ENCODE data around the gene KCNE3. TPM values are rescaled to one million over a fixed set of nuclear protein-coding genes. Genes with fewer than 3 reads are reported as not detected.

The KCNE3 gene
- total and polyA plus RNA-seq, 9 donors = 3.1 to 19.9 (median 16.0) TPM

GRCh38 chr11:74470526-74470925, 3.2 kb upstream of the KCNE3 start:
- 56 to 73% (median 67%) methylated on average over 2 of the region's 2 CpGs for WGBS, 3 donors
- Histone ChIP-seq H3K4me3 (no peak overlapping the region), H3K4me1 (ENCODE audit: insufficient read depth) (peaks cover 15% of the 10 kb centered on the region), H3K36me3 (no peaks in the 10 kb centered on the region), H3K9me3 (no peaks in the 10 kb centered on the region), H3K27ac (no peak overlapping the region), H3K27me3 (no peaks in the 10 kb centered on the region)
- intact Hi-C loops (cut with DNase I) = no loop called here
- TF ChIP-seq, protein P1, sequence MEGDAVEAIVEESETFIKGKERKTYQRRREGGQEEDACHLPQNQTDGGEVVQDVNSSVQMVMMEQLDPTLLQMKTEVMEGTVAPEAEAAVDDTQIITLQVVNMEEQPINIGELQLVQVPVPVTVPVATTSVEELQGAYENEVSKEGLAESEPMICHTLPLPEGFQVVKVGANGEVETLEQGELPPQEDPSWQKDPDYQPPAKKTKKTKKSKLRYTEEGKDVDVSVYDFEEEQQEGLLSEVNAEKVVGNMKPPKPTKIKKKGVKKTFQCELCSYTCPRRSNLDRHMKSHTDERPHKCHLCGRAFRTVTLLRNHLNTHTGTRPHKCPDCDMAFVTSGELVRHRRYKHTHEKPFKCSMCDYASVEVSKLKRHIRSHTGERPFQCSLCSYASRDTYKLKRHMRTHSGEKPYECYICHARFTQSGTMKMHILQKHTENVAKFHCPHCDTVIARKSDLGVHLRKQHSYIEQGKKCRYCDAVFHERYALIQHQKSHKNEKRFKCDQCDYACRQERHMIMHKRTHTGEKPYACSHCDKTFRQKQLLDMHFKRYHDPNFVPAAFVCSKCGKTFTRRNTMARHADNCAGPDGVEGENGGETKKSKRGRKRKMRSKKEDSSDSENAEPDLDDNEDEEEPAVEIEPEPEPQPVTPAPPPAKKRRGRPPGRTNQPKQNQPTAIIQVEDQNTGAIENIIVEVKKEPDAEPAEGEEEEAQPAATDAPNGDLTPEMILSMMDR (IDR thresholded peaks at IDR 0.05) = no peak
- TF ChIP-seq POLR2A (IDR thresholded peaks at IDR 0.05) (no peak), EP300 (IDR thresholded peaks at IDR 0.05) (no peak)
- DNase-seq = peak in 1 of 5 donors; percentile 37

DNA sequence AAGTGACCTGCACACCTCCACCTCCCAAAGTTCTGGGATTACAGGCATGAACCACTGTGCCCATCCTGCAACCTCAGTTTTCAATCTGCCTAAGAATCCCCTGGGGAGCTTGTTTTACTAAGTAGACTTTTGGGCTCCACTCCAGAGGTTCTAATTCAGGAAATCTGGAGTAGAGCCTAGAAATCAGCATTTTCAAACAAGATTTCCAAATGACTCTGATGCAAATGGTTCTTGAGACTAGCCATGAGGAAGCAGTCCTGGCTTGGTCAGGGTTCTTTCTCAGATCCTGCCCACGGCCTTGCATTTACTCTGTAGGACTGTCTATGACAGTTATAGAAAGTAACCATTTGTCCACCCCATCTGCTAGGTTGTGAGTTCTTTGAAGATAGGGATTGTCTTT, 1.6 kb upstream of the KCNE3 start:
- intact Hi-C loops (cut with DNase I) = no loop called here
- Histone ChIP-seq H3K27ac (no peak overlapping the region), H3K9me3 (no peaks in the 10 kb centered on the region), H3K36me3 (no peaks in the 10 kb centered on the region), H3K4me1 (ENCODE audit: insufficient read depth) (peaks cover 6% of the 10 kb centered on the region), H3K27me3 (no peaks in the 10 kb centered on the region), H3K4me3 (no peak overlapping the region)
- 71 to 92% (median 78%) methylated on average over 1 of the region's 1 CpG for WGBS, 3 donors
- TF ChIP-seq, protein P1 (IDR thresholded peaks at IDR 0.05) = no peak
- TF ChIP-seq EP300 (IDR thresholded peaks at IDR 0.05) (no peak), POLR2A (IDR thresholded peaks at IDR 0.05) (no peak)
- DNase-seq = no peak

GRCh38 chr11:74468521-74468920, 1.2 kb upstream of the KCNE3 start:
- no peaks in the 10 kb centered on the region for H3K9me3 ChIP-seq
- peak overlapping the region in 1 of 2 donors; percentile 72 for H3K27ac ChIP-seq
- H3K36me3 ChIP-seq = no peaks in the 10 kb centered on the region
- H3K27me3 ChIP-seq = no peaks in the 10 kb centered on the region
- H3K4me3 ChIP-seq = no peak overlapping the region
- DNase-seq = no peak
- peaks cover 6% of the 10 kb centered on the region for H3K4me1 ChIP-seq (ENCODE audit: insufficient read depth)
- intact Hi-C loops (cut with DNase I) = no loop called here
- TF ChIP-seq POLR2A (IDR thresholded peaks at IDR 0.05) (no peak), EP300 (IDR thresholded peaks at IDR 0.05) (no peak)
- TF ChIP-seq, protein P1 (IDR thresholded peaks at IDR 0.05) = no peak

DNA sequence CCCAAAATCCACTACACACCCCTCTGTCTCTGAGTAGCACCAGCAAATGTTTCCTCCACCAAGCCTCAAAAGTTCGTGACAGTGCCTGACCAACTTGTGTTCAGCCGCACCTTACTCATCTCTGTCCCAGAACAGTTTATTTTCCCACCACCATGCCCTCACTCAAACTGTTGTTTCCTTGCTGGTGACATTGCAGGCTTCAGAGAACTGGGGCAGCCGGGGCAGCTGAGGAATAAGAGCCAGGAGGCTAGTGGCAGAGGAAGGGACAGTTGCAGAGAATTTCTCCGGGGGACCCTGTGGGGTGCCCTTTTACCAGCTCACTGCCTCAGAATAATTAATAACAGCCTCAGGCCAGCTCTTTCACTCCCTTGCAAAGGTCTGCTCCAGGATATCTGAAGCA, 709 bp upstream of the KCNE3 start:
- WGBS, 3 donors = 86 to 93% (median 92%) methylated on average over 4 of the region's 4 CpGs
- intact Hi-C loops (cut with DNase I) = no loop called here
- DNase-seq = no peak
- Histone ChIP-seq H3K4me3 (no peak overlapping the region), H3K27me3 (no peaks in the 10 kb centered on the region), H3K9me3 (no peaks in the 10 kb centered on the region), H3K4me1 (ENCODE audit: insufficient read depth) (peaks cover 6% of the 10 kb centered on the region), H3K27ac (peak overlapping the region in 1 of 2 donors; percentile 72), H3K36me3 (no peaks in the 10 kb centered on the region)
- no peak for TF ChIP-seq EP300 (IDR thresholded peaks at IDR 0.05)
- TF ChIP-seq, protein P1 (IDR thresholded peaks at IDR 0.05) = no peak
- TF ChIP-seq POLR2A (IDR thresholded peaks at IDR 0.05) = no peak
